Tibial nerve (tissue), 4 donors: ENCODE measurements around the gene OTOA.

Experiments
- CTCF ChIP-seq, 5 experiments: fragments of 200-600 bp in 3 of 5; fragments of 450-650 bp in 2 of 5; sonication (generic) in 3 of 5; IDR thresholded peaks; one replicate each; pipeline ENCODE4 v1.5.1; 2016 to 2019; ENCODE audit warnings: antibody characterized with exemption in 5 of 5, mild to moderate bottlenecking in 3 of 5, moderate library complexity in 2 of 5
- EP300 ChIP-seq, 2 donors: sonication (generic); formaldehyde crosslinking; IDR thresholded peaks; one replicate each; pipeline ENCODE4 v1.6.1; 2017; ENCODE audit warnings: antibody characterized with exemption in 2 of 2, mild to moderate bottlenecking in 1 of 2
- POLR2A ChIP-seq, 2 donors: fragments of 450-650 bp; IDR thresholded peaks; one replicate each; pipeline ENCODE4 v1.6.1; 2017; ENCODE audit warnings: antibody characterized with exemption in 2 of 2, mild to moderate bottlenecking in 2 of 2, moderate library complexity in 2 of 2

- TF ChIP-seq CTCF (IDR thresholded peaks at IDR 0.05) = no peak
- no peak for TF ChIP-seq EP300 (IDR thresholded peaks at IDR 0.05)
- no peak for TF ChIP-seq POLR2A (IDR thresholded peaks at IDR 0.05)
These were observed 59.8 kb downstream of the OTOA start for GRCh38 chr16:21723532-21723931.
